Ovary (tissue), 9 donors: ENCODE measurements around the gene NDFIP2. TPM values are rescaled to one million over a fixed set of nuclear protein-coding genes. Genes with fewer than 3 reads are reported as not detected.

Experiments
- DNase-seq, 5 donors: peaks; one replicate each; pipeline ENCODE4 v3.0.0-alpha.2; 2019 to 2020
- H3K27ac ChIP-seq, 2 donors: fragments of 200-600 bp; one replicate each; pipeline versions ENCODE4 v1.5.1 to v1.8.0; 2019 to 2022
- H3K27me3 ChIP-seq: fragments of 200-600 bp; one replicate; pipeline ENCODE4 v1.8.0; 2022
- H3K36me3 ChIP-seq: fragments of 200-600 bp; sonication (generic); one replicate; pipeline ENCODE4 v1.5.1; 2019
- H3K4me1 ChIP-seq: one replicate; pipeline ENCODE4 v1.8.1; 2013; ENCODE audit warnings: mild to moderate bottlenecking, moderate library complexity; ENCODE audit not compliant: insufficient read depth
- H3K4me3 ChIP-seq: fragments of 200-600 bp; sonication (generic); one replicate; pipeline ENCODE4 v1.5.1; 2017
- H3K9me3 ChIP-seq, 2 donors: fragments of 200-600 bp in 1 of 2; sonication (generic) in 1 of 2; one replicate each; pipeline versions ENCODE4 v1.5.1 to v1.8.1; 2013 to 2019; ENCODE audit warnings: mild to moderate bottlenecking in 1 of 2, moderate library complexity in 1 of 2
- EP300 ChIP-seq: sonication (generic); formaldehyde crosslinking; IDR thresholded peaks from one replicate; pipeline ENCODE4 v1.6.1; 2017; ENCODE audit warnings: antibody characterized with exemption
- POLR2A ChIP-seq: fragments of 450-650 bp; IDR thresholded peaks from one replicate; pipeline ENCODE4 v1.6.1; 2017; ENCODE audit warnings: antibody characterized with exemption, mild to moderate bottlenecking, moderate library complexity
- WGBS, 3 donors: extraction: QIAGEN DNeasy Blood & Tissue Kit in 1 of 3; methylation state at CpG; one replicate each; pipeline versions ENCODE4 v1.1.5 to v1.1.7; 2013 to 2017; 5-methylcytosine and 5-hydroxymethylcytosine counted together
- intact Hi-C, 4 donors: fragments of 100-400 bp; cut with DNase I; formaldehyde crosslinking; loops; one replicate each; pipeline versions ENCODE4 v1.11.0 to v1.15.1; 2022 to 2023
- polyA plus RNA-seq, 2 donors: library from polyadenylated mRNA; stranded (reverse); fragments of 200-250 nt in 1 of 2; fragments of 350-450 nt in 1 of 2; fragmentation: Illumina TruSeq in 1 of 2; extraction: RNeasy Lipid Tissue Mini Kit (QIAGEN cat#74804) in 1 of 2; gene quantifications; one replicate each; pipeline ENCODE4 v1.2.3, GENCODE V29; 2013 to 2014
- total RNA-seq, 7 donors: library from RNA; depleted of rRNA in 2 of 7; stranded (reverse); fragments of >200 nt in 2 of 7; fragmentation: NEBNext Ultra II Directional in 3 of 7; extraction: Animal tissue kit (Norgen Biotek cat#: 25700) in 3 of 7; gene quantifications; one replicate each; pipeline versions ENCODE4 v1.1.0 to v1.2.4, GENCODE V29; 2016 to 2023
- TF ChIP-seq, protein P1 (sequence below), 3 donors: fragments of 450-650 bp in 2 of 3; fragments of 200-600 bp in 1 of 3; IDR thresholded peaks; one replicate each; pipeline versions ENCODE4 v1.5.1 to v1.8.0; 2016 to 2022; ENCODE audit warnings: antibody characterized with exemption in 3 of 3, mild to moderate bottlenecking in 1 of 3
- donor health status: DM: no; HTN: no; CAD: no; lungs with moderate emphysema.
- donor health status: DM: no; HTN: no; CAD: no.
- donor health status: Bipolar disorder and iron deficiency.
- donor health status: DM: yes; HTN: yes; CAD: no.
- donor health status: DM: no; HTN: no; CAD: no.
- donor health status: DM: yes; HTN: yes; CAD: no.

NDFIP2 gene
- total and polyA plus RNA-seq, 9 donors = 5.9 to 20.4 (median 15.5) TPM

GRCh38 chr13:79490326-79490725 lies 9.4 kb downstream of the NDFIP2 start:
- intact Hi-C loops = no loop called here
- Histone ChIP-seq H3K4me3 (no peak overlapping the region), H3K27ac (no peak overlapping the region), H3K9me3 (no peaks in the 10 kb centered on the region), H3K36me3 (no peaks in the 10 kb centered on the region), H3K27me3 (no peaks in the 10 kb centered on the region), H3K4me1 (no peaks in the 10 kb centered on the region)
- no peak for TF ChIP-seq POLR2A
- TF ChIP-seq, protein P1, sequence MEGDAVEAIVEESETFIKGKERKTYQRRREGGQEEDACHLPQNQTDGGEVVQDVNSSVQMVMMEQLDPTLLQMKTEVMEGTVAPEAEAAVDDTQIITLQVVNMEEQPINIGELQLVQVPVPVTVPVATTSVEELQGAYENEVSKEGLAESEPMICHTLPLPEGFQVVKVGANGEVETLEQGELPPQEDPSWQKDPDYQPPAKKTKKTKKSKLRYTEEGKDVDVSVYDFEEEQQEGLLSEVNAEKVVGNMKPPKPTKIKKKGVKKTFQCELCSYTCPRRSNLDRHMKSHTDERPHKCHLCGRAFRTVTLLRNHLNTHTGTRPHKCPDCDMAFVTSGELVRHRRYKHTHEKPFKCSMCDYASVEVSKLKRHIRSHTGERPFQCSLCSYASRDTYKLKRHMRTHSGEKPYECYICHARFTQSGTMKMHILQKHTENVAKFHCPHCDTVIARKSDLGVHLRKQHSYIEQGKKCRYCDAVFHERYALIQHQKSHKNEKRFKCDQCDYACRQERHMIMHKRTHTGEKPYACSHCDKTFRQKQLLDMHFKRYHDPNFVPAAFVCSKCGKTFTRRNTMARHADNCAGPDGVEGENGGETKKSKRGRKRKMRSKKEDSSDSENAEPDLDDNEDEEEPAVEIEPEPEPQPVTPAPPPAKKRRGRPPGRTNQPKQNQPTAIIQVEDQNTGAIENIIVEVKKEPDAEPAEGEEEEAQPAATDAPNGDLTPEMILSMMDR (IDR thresholded peaks at IDR 0.05) = no peak
- TF ChIP-seq EP300 = no peak
- WGBS, 3 donors = 93 to 100% (median 96%) methylated on average over 1 of the region's 1 CpG
- DNase-seq = no peak

DNA sequence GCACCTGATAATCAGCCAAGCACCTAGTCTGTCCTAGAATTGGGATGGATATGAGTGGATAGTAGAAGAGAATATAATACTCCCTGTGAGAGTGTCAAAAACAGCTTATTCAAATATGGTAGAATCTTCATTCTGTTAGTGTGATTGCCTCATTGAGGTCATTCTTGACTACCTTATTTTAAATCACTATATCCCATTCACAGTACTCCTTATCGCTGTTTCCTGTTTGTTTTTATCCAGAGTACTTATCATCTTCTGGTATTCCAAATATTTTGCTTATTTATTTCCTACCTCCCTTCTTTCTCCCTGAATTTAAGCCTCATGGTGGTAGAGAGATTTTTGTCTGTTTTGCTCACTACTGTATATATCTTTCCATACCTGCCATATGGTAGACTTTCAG lies 9.9 kb downstream of the NDFIP2 start:
- H3K9me3 ChIP-seq = no peaks in the 10 kb centered on the region
- H3K4me3 ChIP-seq = no peak overlapping the region
- no peak overlapping the region for H3K27ac ChIP-seq
- TF ChIP-seq, protein P1 (IDR thresholded peaks at IDR 0.05) = no peak
- TF ChIP-seq EP300 (no peak), POLR2A (no peak)
- H3K27me3 ChIP-seq = no peaks in the 10 kb centered on the region
- H3K4me1 ChIP-seq = no peaks in the 10 kb centered on the region
- 21 to 45% (median 22%) methylated on average over 1 of the region's 1 CpG for WGBS, 3 donors
- DNase-seq = no peak
- H3K36me3 ChIP-seq = no peaks in the 10 kb centered on the region
- intact Hi-C loops = no loop called here

- Histone ChIP-seq H3K4me3 (no peak overlapping the region), H3K9me3 (no peaks in the 10 kb centered on the region), H3K4me1 (no peaks in the 10 kb centered on the region), H3K36me3 (no peaks in the 10 kb centered on the region), H3K27ac (no peak overlapping the region), H3K27me3 (no peaks in the 10 kb centered on the region)
- no peak for DNase-seq
- intact Hi-C loops = no loop called here
- TF ChIP-seq EP300 (no peak), POLR2A (no peak)
- TF ChIP-seq, protein P1 (IDR thresholded peaks at IDR 0.05) = no peak
- WGBS, 3 donors = 21 to 34% (median 28%) methylated on average over 4 of the region's 4 CpGs
Observed at GRCh38 chr13:79491715-79492114, 10.8 kb downstream of the NDFIP2 start.

GRCh38 chr13:79492313-79492798 lies 11.4 kb downstream of the NDFIP2 start:
- 74 to 76% (median 74%) methylated on average over 5 of the region's 5 CpGs for WGBS, 3 donors
- H3K4me3 ChIP-seq = no peak overlapping the region
- TF ChIP-seq POLR2A (no peak), EP300 (no peak)
- TF ChIP-seq, protein P1 (IDR thresholded peaks at IDR 0.05) = no peak
- no peaks in the 10 kb centered on the region for H3K36me3 ChIP-seq
- no peak overlapping the region for H3K27ac ChIP-seq
- no peaks in the 10 kb centered on the region for H3K9me3 ChIP-seq
- no peak for DNase-seq
- no peaks in the 10 kb centered on the region for H3K27me3 ChIP-seq
- intact Hi-C loops = no loop called here
- H3K4me1 ChIP-seq = no peaks in the 10 kb centered on the region
